Suprapubic skin (tissue), 4 donors: ENCODE measurements around the gene FAF1. TPM values are rescaled to one million over a fixed set of nuclear protein-coding genes. Genes with fewer than 3 reads are reported as not detected.
"Not testable (repeated sequence)": the region's sequence is repeated elsewhere in the genome, so short reads cannot be mapped to it uniquely, and the experiment has no call there.

Experiments
- DNase-seq, 2 donors: peaks; one replicate each; pipeline ENCODE4 v3.0.0-alpha.2; 2019; ENCODE audit warnings: low spot score in 2 of 2
- H3K27ac ChIP-seq: fragments of 200-600 bp; sonication (generic); one replicate; pipeline ENCODE4 v1.5.1; 2019
- H3K27me3 ChIP-seq: fragments of 200-600 bp; sonication (generic); one replicate; pipeline ENCODE4 v1.5.1; 2019
- H3K36me3 ChIP-seq: fragments of 200-600 bp; sonication (generic); one replicate; pipeline ENCODE4 v1.5.1; 2019
- H3K4me1 ChIP-seq: fragments of 200-600 bp; sonication (generic); one replicate; pipeline ENCODE4 v1.5.1; 2019
- H3K4me3 ChIP-seq: fragments of 200-600 bp; sonication (generic); one replicate; pipeline ENCODE4 v1.5.1; 2019; ENCODE audit warnings: mild to moderate bottlenecking
- H3K9me3 ChIP-seq: fragments of 200-600 bp; sonication (generic); one replicate; pipeline ENCODE4 v1.5.1; 2019
- EP300 ChIP-seq: sonication (generic); formaldehyde crosslinking; IDR thresholded peaks from one replicate; pipeline ENCODE4 v1.6.1; 2017; ENCODE audit warnings: antibody characterized with exemption
- POLR2A ChIP-seq, 2 donors: fragments of 450-650 bp; IDR thresholded peaks; one replicate each; pipeline ENCODE4 v1.6.1; 2017; ENCODE audit warnings: antibody characterized with exemption in 2 of 2, mild to moderate bottlenecking in 2 of 2, moderate library complexity in 2 of 2
- POLR2AphosphoS5 ChIP-seq, 3 donors: sonication (generic); formaldehyde crosslinking; IDR thresholded peaks; one replicate each; pipeline ENCODE4 v1.6.1; 2017; ENCODE audit warnings: antibody characterized with exemption in 3 of 3
- WGBS: methylation state at CpG from one replicate; pipeline ENCODE4 v1.1.5; 2018; 5-methylcytosine and 5-hydroxymethylcytosine counted together
- total RNA-seq, 4 donors: library from RNA; depleted of rRNA; stranded (reverse); fragments of >200 nt; gene quantifications; one replicate each; pipeline ENCODE4 v1.1.0, GENCODE V29; 2016
- TF ChIP-seq, protein P1 (sequence below), 2 donors: fragments of 200-600 bp in 1 of 2; fragments of 450-650 bp in 1 of 2; sonication (generic) in 1 of 2; IDR thresholded peaks; one replicate each; pipeline ENCODE4 v1.5.1; 2016 to 2019; ENCODE audit warnings: antibody characterized with exemption in 2 of 2, mild to moderate bottlenecking in 1 of 2, moderate library complexity in 1 of 2

FAF1 gene
- total RNA-seq, 4 donors from 2014 or later: 35.1 to 61.6 (median 45.4) TPM

- no peaks in the 10 kb centered on the region for H3K4me1 ChIP-seq
- no peaks in the 10 kb centered on the region for H3K9me3 ChIP-seq
- DNase-seq: no peak
- no peaks in the 10 kb centered on the region for H3K27me3 ChIP-seq
- no peak overlapping the region for H3K27ac ChIP-seq
- WGBS: 91% methylated on average over 1 of the region's 1 CpG
- no peak for TF ChIP-seq POLR2A (IDR thresholded peaks at IDR 0.05)
- TF ChIP-seq, protein P1, sequence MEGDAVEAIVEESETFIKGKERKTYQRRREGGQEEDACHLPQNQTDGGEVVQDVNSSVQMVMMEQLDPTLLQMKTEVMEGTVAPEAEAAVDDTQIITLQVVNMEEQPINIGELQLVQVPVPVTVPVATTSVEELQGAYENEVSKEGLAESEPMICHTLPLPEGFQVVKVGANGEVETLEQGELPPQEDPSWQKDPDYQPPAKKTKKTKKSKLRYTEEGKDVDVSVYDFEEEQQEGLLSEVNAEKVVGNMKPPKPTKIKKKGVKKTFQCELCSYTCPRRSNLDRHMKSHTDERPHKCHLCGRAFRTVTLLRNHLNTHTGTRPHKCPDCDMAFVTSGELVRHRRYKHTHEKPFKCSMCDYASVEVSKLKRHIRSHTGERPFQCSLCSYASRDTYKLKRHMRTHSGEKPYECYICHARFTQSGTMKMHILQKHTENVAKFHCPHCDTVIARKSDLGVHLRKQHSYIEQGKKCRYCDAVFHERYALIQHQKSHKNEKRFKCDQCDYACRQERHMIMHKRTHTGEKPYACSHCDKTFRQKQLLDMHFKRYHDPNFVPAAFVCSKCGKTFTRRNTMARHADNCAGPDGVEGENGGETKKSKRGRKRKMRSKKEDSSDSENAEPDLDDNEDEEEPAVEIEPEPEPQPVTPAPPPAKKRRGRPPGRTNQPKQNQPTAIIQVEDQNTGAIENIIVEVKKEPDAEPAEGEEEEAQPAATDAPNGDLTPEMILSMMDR (IDR thresholded peaks at IDR 0.05): no peak
- TF ChIP-seq EP300: no peak
- TF ChIP-seq POLR2AphosphoS5 (IDR thresholded peaks at IDR 0.05): no peak
- no peak overlapping the region for H3K4me3 ChIP-seq
- no peaks in the 10 kb centered on the region for H3K36me3 ChIP-seq
These were observed 46.1 kb downstream of the FAF1 start for GRCh38 chr1:50913954-50914353.

- H3K36me3 ChIP-seq, H3K9me3 ChIP-seq, H3K4me1 ChIP-seq, H3K27ac ChIP-seq, DNase-seq, H3K27me3 ChIP-seq, H3K4me3 ChIP-seq: not testable (repeated sequence)
- WGBS: 98% methylated on average over 10 of the region's 12 CpGs
These were observed 49.7 kb downstream of the FAF1 start for GRCh38 chr1:50910356-50910755.

DNA sequence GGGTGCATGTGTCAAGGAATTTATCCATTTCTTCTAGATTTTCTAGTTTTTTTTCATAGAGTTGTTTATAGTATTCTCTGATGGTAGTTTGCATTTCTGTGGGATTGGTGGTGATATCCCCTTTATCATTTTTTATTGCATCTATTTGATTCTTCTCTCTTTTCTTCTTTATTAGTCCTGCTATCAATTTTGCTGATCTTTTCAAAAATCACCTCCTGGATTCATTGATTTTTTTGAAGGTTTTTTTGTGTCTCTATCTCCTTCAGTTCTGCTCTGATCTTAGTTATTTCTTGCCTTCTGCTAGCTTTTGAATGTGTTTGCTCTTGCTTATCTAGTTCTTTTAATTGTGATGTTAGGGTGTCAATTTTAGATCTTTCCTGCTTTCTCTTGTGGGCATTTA, 52.5 kb downstream of the FAF1 start:
- DNase-seq, H3K27me3 ChIP-seq, H3K27ac ChIP-seq, H3K9me3 ChIP-seq, H3K4me1 ChIP-seq, H3K4me3 ChIP-seq, H3K36me3 ChIP-seq: not testable (repeated sequence)

GRCh38 chr1:50906050-50906449, 54.0 kb downstream of the FAF1 start:
- H3K27ac ChIP-seq, DNase-seq, H3K27me3 ChIP-seq, H3K9me3 ChIP-seq, H3K36me3 ChIP-seq, H3K4me3 ChIP-seq, H3K4me1 ChIP-seq: not testable (repeated sequence)
- WGBS: 100% methylated on average over 1 of the region's 1 CpG

DNA sequence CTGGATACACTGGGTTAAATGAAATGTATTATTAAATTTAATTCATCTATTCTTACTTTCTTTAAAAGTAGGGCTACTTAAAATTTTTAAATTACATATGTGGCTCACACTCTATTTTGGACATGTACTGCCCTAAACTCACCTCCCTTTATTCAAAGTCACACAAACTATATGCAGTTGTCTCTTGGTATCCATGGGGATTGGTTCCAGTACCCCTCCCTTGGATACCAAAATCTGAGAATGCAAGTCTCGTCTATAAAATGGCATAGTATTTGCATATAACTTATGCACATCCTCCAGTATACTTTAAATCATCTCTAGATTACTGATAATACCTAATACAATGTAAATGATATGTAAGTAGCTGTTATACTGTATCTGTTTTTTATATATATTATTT, 57.6 kb downstream of the FAF1 start:
- DNase-seq: no peak
- H3K27ac ChIP-seq: no peak overlapping the region
- no peaks in the 10 kb centered on the region for H3K27me3 ChIP-seq
- WGBS: 82% methylated on average over 1 of the region's 1 CpG
- no peaks in the 10 kb centered on the region for H3K4me1 ChIP-seq
- TF ChIP-seq, protein P1 (IDR thresholded peaks at IDR 0.05): no peak
- no peak for TF ChIP-seq POLR2AphosphoS5 (IDR thresholded peaks at IDR 0.05)
- no peak for TF ChIP-seq EP300
- no peak for TF ChIP-seq POLR2A (IDR thresholded peaks at IDR 0.05)
- H3K9me3 ChIP-seq: peaks cover 4% of the 10 kb centered on the region
- H3K36me3 ChIP-seq: no peaks in the 10 kb centered on the region
- H3K4me3 ChIP-seq: no peak overlapping the region

GRCh38 chr1:50901872-50902271, 58.2 kb downstream of the FAF1 start:
- peaks cover 4% of the 10 kb centered on the region for H3K9me3 ChIP-seq
- TF ChIP-seq POLR2A (IDR thresholded peaks at IDR 0.05) (no peak), POLR2AphosphoS5 (IDR thresholded peaks at IDR 0.05) (no peak), EP300 (no peak)
- TF ChIP-seq, protein P1 (IDR thresholded peaks at IDR 0.05): no peak
- no peaks in the 10 kb centered on the region for H3K4me1 ChIP-seq
- H3K27me3 ChIP-seq: no peaks in the 10 kb centered on the region
- no peak for DNase-seq
- H3K4me3 ChIP-seq: no peak overlapping the region
- H3K27ac ChIP-seq: no peak overlapping the region
- no peaks in the 10 kb centered on the region for H3K36me3 ChIP-seq
- 0% methylated on average over 1 of the region's 1 CpG for WGBS

DNA sequence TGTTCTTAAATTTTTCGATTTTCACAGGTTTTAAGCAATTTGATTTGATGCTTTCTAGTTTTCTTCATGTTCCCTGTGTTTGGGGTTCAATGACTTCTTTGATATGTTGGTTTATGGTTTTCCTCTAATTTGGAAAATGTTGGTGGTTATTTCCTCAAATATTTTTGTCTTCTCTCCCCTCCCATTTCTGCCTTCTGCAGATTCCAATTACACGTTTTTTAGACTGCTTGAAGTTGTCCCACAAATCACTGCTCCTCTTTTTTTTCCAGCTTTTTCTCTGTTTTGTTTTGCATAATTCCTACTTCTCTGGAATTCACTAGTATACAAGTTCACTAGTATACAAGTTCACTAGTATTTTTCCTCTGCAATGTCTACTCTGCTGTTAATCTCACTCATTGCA, 61.3 kb downstream of the FAF1 start:
- no peaks in the 10 kb centered on the region for H3K27me3 ChIP-seq
- DNase-seq: no peak
- no peaks in the 10 kb centered on the region for H3K4me1 ChIP-seq
- no peaks in the 10 kb centered on the region for H3K9me3 ChIP-seq
- H3K27ac ChIP-seq: no peak overlapping the region
- no peak for TF ChIP-seq POLR2A (IDR thresholded peaks at IDR 0.05)
- no peak for TF ChIP-seq POLR2AphosphoS5 (IDR thresholded peaks at IDR 0.05)
- TF ChIP-seq, protein P1 (IDR thresholded peaks at IDR 0.05): no peak
- TF ChIP-seq EP300: no peak
- no peaks in the 10 kb centered on the region for H3K36me3 ChIP-seq
- 66% methylated on average over 2 of the region's 2 CpGs for WGBS
- H3K4me3 ChIP-seq: no peak overlapping the region
